SK-N-SH treated with all-trans-retinoic acid at 6 μM for 48 hours (cell line): ENCODE measurements around the gene SERPINA10.

Source experiments
- ARNTL ChIP-seq: fragments of 450-650 bp; formaldehyde crosslinking; IDR thresholded peaks from 2 replicates; pipeline ENCODE4 v1.5.0; 2020; ENCODE audit warnings: low read depth, mild to moderate bottlenecking, moderate library complexity, borderline replicate concordance
- ESRRG ChIP-seq: fragments of 250-450 bp; sonication (Bioruptor Pico); IDR thresholded peaks from 2 replicates; pipeline ENCODE4 v1.6.1; 2021; ENCODE audit warnings: mild to moderate bottlenecking
- TSHZ2 ChIP-seq: fragments of 250-450 bp; sonication (Bioruptor Pico); IDR thresholded peaks from 2 replicates; pipeline ENCODE4 v1.5.0; 2020; ENCODE audit warnings: mild to moderate bottlenecking, moderate library complexity

GRCh38 chr14:94316692-94317091 is 23.6 kb upstream of the SERPINA10 start:
- no peak for TF ChIP-seq TSHZ2 (CRISPR knock-in tag)
- no peak for TF ChIP-seq ARNTL (CRISPR knock-in tag)
- TF ChIP-seq ESRRG (CRISPR knock-in tag): no peak
